Stomach (tissue), 4 donors: ENCODE results near the gene TNFRSF14.

Experiments
- CTCF ChIP-seq, 7 experiments: fragments of 450-650 bp in 4 of 7; fragments of 200-600 bp in 3 of 7; sonication (generic) in 3 of 7; IDR thresholded peaks; one replicate each; pipeline ENCODE4 v1.5.1; 2016 to 2019; ENCODE audit warnings: antibody characterized with exemption in 7 of 7, control low read depth in 2 of 7, mild to moderate bottlenecking in 1 of 7
- EP300 ChIP-seq: sonication (generic); formaldehyde crosslinking; IDR thresholded peaks from one replicate; pipeline ENCODE4 v1.6.1; 2017; ENCODE audit warnings: antibody characterized with exemption
- POLR2AphosphoS5 ChIP-seq, 3 donors: sonication (generic); formaldehyde crosslinking; IDR thresholded peaks; one replicate each; pipeline ENCODE4 v1.6.1; 2016; ENCODE audit warnings: antibody characterized with exemption in 3 of 3

GRCh38 chr1:2589431-2590232, 33.5 kb downstream of the TNFRSF14 start:
- TF ChIP-seq CTCF (IDR thresholded peaks at IDR 0.05) (no peak), POLR2AphosphoS5 (IDR thresholded peaks at IDR 0.05) (no peak), EP300 (no peak)
